Stimulated activated CD4-positive, alpha-beta T cell treated with anti-CD3 and anti-CD28 coated beads, Interleukin-4, amount 100 ng/mL, for 48 hours (primary cell): ENCODE data around the gene ENOX2.
"Not testable (repeated sequence)": the region's sequence is repeated elsewhere in the genome, so short reads cannot be mapped to it uniquely, and the experiment has no call there.

ENCODE experiments used
- DNase-seq, 2 donors: peaks; one replicate each; pipeline ENCODE4 v3.0.0-alpha.2; 2020; ENCODE audit warnings: low read depth in 2 of 2

The ENOX2 gene

DNA sequence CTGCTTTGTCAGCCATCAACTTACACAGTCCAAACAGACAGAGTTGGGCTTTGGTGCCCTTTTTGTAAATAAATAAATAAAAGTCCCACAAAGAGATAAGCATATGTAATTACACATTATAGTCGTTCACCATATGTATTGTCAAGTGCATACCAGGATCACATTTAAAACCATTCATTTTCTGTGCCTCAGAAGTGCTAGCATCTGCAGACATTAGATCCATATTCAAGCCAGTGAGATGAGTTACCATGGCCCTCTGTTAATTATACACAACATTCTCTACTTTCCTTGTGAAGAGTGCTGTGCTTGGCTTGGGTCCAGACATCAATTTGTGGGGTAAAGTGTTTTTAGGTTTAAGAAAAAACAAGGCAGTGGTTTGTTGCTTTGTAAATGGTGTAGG lies 76.8 kb downstream of the ENOX2 start:
- no peak for DNase-seq

DNA sequence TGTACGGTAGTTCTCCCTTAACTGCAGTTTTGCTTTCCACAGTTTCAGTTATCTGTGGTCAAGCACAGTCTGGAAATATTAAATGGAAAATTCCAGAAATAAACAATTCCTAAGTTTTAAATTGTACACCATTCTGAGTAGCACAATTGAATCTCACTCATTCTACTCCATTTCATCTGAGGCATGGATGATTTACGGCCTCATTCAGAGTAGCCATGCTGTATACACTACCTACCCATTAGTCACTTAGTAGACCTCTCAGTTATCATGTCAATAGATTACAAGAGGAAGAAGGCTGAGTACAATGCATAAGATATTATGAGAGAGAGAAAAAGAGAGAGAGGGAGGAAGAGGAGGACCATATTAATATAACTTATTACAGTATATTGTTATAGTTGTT lies 77.5 kb downstream of the ENOX2 start:
- DNase-seq, result no peak

DNA sequence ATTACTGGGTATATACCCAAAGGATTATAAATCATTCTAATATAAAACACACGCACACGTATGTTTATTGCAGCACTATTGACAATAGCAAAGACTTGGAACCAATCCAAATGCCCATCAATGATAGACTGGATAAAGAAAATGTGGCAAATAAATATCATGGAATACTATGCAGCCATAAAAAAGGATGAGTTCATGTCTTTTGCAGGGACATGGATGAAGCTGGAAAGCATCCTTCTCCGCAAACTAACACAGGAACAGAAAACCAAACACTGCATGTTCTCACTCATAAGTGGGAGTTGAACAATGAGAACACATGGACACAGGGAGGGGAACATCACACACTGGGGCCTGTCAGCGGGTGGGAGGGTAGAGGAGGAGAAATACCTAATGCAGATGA lies 83.6 kb downstream of the ENOX2 start:
- not testable (repeated sequence) for DNase-seq

GRCh38 chrX:130813932-130814331 lies 89.1 kb downstream of the ENOX2 start:
- not testable (repeated sequence) for DNase-seq

DNA sequence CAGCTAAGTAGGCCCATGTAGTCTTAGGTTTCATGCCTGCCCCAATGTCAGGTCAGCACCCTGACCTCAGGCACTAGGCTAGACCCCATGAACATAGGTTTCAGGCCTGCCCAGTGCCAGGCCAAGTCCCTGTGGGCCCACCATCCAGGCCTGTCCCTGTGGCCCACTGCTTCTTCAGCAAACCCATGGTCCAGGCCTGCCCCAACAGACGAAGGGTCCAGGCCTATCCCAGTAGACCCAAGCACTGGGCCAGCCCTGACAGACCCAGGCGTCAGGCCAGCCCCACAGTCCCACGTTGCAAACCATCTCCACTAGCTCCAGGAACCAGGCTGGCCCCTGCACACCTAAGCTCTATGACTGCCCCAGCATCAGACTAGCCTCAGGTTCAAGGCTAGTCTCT lies 92.4 kb downstream of the ENOX2 start:
- DNase-seq, result no peak

DNA sequence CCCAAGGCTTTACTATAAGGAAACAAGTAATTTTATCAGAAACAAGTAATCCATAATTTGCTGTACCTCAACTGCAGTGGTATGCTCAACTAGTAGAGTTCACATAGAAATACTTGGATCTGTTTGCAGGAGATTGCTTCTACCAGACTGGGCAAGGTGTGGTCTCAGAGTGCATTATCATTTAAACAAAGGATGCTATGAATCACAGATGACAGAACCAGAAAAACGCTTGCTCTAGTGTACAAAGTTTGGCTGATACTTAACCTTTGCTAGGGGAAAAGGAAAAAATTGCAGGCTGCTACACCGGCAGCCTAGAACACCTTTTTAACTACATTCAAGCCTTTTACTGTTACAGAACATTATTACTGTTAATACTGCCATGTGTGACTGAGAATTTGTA lies 97.1 kb downstream of the ENOX2 start:
- no peak for DNase-seq

- no peak for DNase-seq
Observed at GRCh38 chrX:130803537-130803936, 99.5 kb downstream of the ENOX2 start.

GRCh38 chrX:130801901-130802300 lies 101.1 kb downstream of the ENOX2 start:
- DNase-seq, result no peak

- no peak for DNase-seq
Observed at GRCh38 chrX:130799393-130799792, 103.6 kb downstream of the ENOX2 start.

DNA sequence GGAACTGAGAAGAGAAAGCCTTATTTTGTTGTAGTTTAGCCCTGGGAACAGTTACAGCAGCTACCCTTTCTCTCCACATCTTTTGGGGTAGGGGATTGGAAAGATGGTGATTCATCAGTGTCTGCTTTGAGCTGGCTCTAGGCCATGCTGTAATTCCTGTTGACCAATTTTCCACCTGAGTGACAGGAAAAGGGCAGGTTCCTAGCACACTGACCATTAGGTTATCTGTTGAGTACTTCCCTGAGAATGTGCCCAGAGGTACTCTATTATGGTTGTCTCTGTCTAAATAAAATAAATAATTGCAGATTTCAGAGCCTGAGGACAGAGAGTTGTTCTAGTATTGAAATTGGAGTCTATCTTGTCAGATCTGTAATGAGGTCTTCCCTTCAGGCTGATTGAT lies 109.0 kb downstream of the ENOX2 start:
- no peak for DNase-seq

DNA sequence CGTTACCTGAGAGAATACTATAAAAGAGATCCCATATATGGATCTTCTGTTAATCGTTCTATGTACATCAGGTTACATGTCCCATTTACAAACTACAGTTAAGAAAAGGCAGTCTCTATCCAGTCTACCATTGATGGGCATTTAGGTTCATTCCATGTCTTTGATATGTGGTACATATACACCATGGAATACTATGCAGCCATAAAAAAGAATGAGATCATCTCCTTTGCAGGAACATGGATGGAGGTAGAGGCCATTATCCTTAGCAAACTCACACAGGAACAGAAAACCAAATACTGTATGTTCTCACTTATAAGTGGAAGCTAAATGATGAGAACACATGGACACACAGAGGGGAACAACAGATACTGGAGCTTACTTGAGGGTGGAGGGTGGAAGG lies 111.1 kb downstream of the ENOX2 start:
- DNase-seq, result not testable (repeated sequence)

DNA sequence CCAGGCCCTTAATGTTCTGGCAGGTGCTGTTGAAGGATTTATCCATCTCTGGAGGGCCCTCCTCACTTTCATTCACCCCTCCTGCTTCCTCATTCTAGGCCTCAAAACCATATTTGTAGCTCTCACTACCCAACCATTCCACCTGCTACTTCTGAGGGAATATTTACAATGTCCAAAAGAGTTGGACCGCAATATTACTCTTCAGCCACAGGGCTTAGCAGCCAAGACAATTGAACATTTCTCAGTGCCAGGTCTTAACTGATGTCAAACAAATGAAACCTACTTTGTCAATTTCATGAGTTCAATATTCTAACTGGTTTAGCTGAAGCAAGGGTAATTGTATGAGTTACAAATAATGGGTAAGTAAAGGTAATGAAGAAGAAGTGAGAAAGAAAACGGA lies 113.2 kb downstream of the ENOX2 start:
- no peak for DNase-seq

- no peak for DNase-seq
Observed at GRCh38 chrX:130788786-130789581, 114.0 kb downstream of the ENOX2 start.

DNA sequence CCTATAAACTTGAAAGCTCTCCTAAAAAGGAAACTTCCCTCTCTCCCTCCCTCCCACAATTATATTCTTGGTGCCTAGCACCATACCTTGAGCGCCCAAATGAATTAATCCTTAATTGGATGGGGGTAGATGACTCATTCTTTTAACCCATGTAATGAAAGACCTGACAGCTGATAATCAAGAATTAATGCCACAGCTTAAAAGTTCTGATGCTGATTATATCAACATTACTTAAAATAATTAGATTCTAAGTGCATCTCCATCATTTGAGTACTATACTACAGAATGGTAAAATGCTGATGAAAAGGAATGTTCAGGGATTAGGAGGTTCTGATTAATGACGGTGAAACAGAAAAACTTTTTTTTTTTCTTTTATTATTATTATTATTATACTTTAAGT lies 117.0 kb downstream of the ENOX2 start:
- DNase-seq, result no peak

GRCh38 chrX:130778773-130779172 lies 124.2 kb downstream of the ENOX2 start:
- DNase-seq, result no peak

DNA sequence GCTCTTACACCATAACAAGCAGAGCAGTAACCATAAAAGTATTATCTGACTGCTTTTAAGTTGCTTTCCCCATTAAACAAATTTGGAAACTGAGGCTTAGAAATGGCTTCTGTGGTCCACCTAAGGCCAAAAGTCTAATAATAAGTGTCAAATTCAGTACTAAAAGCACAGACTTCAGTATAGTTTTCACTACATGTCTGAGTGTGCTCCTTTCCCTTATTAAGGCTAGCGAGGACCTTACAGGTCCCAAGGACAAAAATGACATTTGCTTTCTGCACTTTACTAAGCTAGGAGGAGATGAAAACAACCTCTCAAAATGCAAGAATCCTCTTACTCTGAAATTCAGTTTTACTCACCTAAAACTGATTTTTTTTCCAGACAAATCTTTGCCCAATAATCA lies 127.2 kb downstream of the ENOX2 start:
- DNase-seq, result no peak

DNA sequence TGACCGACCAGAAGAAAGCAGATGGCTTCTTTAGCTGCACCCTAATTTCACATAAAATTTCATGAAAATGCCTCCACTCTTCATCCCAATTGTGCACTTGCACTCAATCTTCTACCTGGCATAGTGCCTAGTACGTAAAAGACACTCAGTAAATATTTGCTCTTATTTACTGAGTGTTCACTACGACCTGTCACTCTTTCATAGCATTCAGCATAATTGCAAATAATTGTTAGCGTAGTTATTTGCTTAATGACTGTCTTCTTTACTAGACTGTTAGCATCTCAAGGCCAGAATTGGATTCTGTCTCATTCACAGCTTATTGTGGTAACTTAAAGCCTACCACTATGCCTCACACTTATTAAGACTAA lies 130.2 kb downstream of the ENOX2 start:
- DNase-seq, result no peak

- no peak for DNase-seq
Observed at GRCh38 chrX:130772105-130772775, 130.8 kb downstream of the ENOX2 start.

DNA sequence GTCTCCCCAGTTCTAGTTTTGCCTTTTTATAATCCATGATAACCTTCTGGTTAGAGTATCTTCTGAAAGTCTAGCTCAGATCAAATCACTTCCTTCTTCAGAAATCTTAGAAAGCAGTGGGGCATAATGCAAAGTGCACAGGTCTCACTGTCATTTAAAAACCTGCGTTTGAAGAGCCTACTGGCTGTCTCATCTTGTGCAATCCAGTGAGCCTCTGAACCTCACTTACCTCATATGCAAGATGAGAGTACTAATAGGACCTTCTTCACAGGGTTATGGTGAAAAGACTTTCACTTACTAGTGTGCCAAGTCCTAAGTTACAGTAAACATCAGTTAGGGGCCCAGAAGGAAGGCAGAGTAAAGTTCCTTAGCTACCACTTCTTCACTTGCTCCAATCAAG lies 131.4 kb downstream of the ENOX2 start:
- DNase-seq, result no peak

GRCh38 chrX:130771230-130771629 lies 131.8 kb downstream of the ENOX2 start:
- DNase-seq, result no peak

DNA sequence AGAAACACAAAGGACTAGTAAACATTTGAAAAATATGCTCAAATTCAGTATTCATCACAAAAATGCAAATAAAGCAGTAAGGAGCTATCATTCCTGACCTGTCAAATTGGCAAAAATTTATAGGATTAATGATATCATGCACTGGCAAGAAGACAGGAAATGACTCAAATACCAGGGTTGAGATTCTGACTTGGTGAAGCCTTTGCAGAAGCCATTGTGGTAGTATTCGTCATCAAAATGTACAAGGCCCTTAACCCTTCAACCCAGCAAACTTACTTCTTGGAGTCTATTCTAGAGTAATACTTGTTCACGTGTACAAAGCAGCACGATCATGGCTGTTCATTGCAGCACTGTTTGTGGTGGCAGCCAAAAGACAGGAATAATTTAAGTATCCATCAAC lies 132.4 kb downstream of the ENOX2 start:
- no peak for DNase-seq

- no peak for DNase-seq
Observed at GRCh38 chrX:130769835-130770234, 133.2 kb downstream of the ENOX2 start.

DNA sequence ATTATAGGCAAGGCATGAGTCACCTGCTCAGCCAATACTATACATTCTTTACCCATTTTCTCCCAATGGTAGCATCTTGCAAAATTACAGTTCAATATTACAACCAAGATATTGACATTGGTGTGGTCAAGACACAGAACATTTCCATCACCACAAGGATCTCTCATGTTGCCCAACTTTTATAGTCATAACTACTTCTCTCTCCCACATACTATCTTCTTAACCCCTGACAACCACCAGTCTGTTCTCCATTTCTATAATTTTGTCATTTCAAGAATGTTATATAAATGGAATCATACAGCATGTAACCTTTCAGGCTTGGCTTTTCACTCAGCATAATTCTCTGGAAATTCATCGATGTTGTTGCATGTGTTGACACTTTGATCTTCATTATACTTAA lies 144.9 kb downstream of the ENOX2 start:
- DNase-seq, result no peak

GRCh38 chrX:130756233-130756632 lies 146.8 kb downstream of the ENOX2 start:
- no peak for DNase-seq
